Measurements from ENCODE around the gene P2RX5.
A peak's percentile ranks its signal among the peaks of the same experiment; 100 is the strongest.

P2RX5 gene

DNA sequence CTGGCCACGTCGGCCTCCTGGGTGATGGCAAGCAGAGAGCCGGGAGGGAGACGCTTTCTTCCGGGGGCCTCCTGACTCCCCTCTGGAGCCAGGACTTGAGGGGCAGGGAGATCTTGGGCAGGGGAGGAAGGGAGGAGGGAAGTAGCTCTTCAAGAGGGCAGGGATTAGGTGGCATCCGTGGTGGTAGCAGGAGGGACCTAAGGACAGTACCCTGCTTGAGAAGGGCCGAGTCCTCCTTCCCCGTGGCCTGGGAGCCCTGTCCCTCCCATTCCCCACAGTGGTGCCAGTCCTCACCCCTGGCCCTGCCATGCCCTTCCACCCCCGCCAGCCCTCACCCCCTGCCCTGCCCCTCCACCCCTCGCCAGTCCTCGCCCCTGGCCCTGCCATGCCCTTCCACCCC is 40.2 kb downstream of the P2RX5 start:
- no peak for DNase-seq (ENCODE audit: low spot score)
- in situ Hi-C loops (cut with MboI; ENCODE audit: low pct_unique_long_range_greater_than_20kb, low sequenced_read_pairs, unreplicated experiment) = loop anchor here (25.0 kb wide), 1 partner anchor 618 kb away; no protein-coding TSS in a partner anchor
- TF ChIP-seq, protein P1, sequence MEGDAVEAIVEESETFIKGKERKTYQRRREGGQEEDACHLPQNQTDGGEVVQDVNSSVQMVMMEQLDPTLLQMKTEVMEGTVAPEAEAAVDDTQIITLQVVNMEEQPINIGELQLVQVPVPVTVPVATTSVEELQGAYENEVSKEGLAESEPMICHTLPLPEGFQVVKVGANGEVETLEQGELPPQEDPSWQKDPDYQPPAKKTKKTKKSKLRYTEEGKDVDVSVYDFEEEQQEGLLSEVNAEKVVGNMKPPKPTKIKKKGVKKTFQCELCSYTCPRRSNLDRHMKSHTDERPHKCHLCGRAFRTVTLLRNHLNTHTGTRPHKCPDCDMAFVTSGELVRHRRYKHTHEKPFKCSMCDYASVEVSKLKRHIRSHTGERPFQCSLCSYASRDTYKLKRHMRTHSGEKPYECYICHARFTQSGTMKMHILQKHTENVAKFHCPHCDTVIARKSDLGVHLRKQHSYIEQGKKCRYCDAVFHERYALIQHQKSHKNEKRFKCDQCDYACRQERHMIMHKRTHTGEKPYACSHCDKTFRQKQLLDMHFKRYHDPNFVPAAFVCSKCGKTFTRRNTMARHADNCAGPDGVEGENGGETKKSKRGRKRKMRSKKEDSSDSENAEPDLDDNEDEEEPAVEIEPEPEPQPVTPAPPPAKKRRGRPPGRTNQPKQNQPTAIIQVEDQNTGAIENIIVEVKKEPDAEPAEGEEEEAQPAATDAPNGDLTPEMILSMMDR (IDR thresholded peaks at IDR 0.05; ENCODE audit: extremely low read depth, insufficient read depth, missing control alignments) = no peak

DNA sequence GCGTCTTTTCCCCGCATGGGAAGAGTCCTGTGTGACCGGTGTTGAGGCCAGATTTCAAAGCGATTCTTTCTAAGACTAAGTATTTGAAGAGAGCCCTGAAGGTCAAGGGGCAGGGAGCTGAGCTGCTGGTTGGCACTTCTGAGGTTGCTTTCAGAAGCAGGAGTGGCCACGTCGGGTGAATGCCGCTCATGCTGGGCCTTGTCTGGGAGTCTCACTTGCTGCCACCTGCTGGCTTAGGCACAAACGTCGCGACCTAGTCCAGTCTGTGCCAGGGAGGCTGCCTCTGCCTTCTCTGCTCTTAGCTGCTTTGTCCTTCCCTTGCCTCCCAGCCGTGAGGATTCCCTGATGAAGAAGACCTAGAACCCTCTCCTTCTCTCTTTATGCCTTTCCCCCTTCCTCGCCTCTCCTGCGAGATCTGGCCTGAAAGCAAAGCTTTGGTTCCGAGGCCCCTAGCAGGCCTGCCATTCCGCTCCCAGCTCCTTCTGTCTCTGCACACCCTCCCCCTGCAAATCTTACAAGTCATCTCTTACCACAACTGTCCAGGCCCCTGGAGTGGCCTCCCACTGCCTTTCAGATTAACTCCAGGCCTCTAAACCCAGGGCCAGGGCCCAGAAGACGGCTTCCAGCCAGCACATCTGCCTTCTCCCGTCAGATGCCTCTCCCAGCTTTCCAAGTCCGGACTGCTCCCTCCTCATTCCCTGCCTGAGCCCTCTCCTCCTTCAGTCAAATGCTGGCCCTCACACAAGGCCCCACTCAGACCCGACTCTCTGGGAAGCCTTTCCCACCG is 48.0 kb downstream of the P2RX5 start:
- in situ Hi-C loops (cut with MboI; ENCODE audit: low pct_unique_long_range_greater_than_20kb, low sequenced_read_pairs, unreplicated experiment) = no loop called here
- TF ChIP-seq, protein P1 (IDR thresholded peaks at IDR 0.05; ENCODE audit: extremely low read depth, insufficient read depth, missing control alignments) = peak; percentile 63

DNA sequence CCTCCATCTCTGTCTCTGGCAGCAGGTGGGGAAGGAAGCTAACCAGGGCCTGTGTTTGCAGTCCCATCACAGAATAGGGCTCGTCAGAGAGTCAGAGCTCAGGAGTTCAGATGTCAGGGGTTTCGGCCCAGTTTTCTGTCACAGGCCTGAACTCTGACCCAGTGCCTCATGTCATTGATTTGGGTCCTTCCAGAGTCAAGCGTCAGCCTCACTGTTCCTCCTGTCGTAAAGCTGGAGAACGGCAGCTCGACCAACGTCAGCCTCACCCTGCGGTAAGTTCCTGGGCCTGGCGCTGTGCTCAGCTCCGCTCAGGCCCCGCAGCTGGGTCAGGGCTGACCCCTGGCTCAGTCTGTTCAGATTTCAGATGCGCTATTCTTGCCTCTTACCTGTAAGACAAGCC is 48.7 kb downstream of the P2RX5 start:
- TF ChIP-seq, protein P1 (IDR thresholded peaks at IDR 0.05; ENCODE audit: extremely low read depth, insufficient read depth, missing control alignments) = no peak
- DNase-seq (ENCODE audit: low spot score) = no peak
- in situ Hi-C loops (cut with MboI; ENCODE audit: low pct_unique_long_range_greater_than_20kb, low sequenced_read_pairs, unreplicated experiment) = no loop called here

More for the DNA sequence above, 48.0 kb downstream of the P2RX5 start:
- peak; percentile 67 for DNase-seq (ENCODE audit: low spot score)

DNA sequence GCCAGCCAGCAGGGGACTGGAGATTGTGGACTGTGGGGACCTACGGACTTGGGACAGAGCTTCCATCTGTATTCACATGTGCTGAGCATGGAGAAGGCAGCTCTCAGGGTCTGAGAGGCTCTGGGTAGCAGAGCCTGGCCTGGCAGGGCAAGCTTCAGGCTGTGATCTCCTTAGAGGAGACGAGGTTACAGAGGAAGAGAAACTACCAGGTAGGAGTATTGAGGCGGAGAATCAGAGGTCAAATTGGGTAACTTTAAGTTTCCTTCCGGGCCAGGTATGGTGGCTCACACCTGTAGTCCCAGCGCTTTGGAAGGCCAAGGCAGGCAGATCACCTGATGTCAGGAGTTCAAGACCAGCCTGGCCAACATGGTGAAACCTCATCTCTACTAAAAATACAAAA is 50.6 kb downstream of the P2RX5 start:
- no peak for DNase-seq (ENCODE audit: low spot score)
- TF ChIP-seq, protein P1 (IDR thresholded peaks at IDR 0.05; ENCODE audit: extremely low read depth, insufficient read depth, missing control alignments) = no peak
- in situ Hi-C loops (cut with MboI; ENCODE audit: low pct_unique_long_range_greater_than_20kb, low sequenced_read_pairs, unreplicated experiment) = no loop called here

DNA sequence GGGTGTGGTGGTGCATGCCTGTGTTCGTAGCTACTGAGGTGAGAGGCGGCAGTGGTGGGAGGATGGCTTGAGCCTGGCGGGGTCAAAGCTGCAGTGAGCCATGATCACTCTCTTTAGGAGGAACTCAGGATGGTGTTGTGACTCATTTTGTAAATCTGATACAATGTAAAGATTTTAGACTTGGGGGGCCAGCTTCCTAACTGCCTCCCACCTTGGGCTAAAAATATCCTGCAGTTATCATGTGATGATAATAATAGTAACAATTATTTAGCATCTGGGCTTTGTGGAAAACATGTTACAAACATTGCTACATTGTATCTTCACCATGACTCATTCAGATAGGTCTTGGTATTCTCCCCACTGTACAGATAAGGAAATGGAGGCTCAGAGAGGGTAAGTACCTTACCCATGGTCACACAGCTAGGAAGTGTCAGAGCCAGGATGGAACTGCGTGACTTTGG is 52.0 kb downstream of the P2RX5 start:
- no peak for DNase-seq (ENCODE audit: low spot score)
- TF ChIP-seq, protein P1 (IDR thresholded peaks at IDR 0.05; ENCODE audit: extremely low read depth, insufficient read depth, missing control alignments) = no peak
- in situ Hi-C loops (cut with MboI; ENCODE audit: low pct_unique_long_range_greater_than_20kb, low sequenced_read_pairs, unreplicated experiment) = no loop called here

DNA sequence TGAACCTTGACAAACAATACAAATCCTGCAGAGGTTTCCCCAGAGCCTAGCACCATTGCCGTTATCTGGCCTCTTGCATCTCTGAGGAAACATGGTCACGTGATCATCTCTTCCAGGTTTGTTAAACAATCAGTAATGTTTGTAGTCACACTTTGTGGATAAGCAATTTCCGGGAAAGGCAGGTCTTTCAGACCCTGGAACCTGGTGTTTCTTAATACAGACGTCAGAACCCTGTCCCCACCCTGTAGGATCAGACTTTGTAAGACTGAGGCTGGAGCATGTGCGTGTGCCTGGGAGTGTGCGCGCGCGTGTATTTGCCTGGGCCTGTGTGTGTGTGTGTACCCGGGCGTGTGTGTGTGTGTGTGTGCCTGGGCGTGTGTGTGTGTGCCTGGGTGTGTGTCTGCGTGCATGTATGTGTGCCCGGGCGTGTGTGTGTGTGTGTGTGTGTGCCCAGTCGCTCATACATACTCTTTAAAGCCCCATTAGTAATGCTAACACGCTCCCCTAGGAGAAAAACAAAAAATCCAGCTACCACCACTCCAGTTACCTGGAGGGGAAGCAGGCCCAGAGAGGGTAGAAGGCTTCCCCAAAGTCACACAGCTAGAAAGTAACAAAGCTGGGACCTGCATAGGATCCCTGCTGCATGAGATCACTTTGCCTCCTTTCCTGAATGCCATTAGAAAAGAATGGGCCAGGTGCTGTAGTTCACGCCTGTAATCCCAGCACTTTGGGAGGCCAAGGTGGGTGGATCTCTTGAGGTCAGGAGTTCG is 54.1 kb downstream of the P2RX5 start:
- in situ Hi-C loops (cut with MboI; ENCODE audit: low pct_unique_long_range_greater_than_20kb, low sequenced_read_pairs, unreplicated experiment) = no loop called here
- TF ChIP-seq, protein P1 (IDR thresholded peaks at IDR 0.05; ENCODE audit: extremely low read depth, insufficient read depth, missing control alignments) = no peak
- no peak for DNase-seq (ENCODE audit: low spot score)

Measured in GM13977 (cell line).